LHCN-M2 (cell line): ENCODE data around the gene FAM163A. TPM values are rescaled to one million over a fixed set of nuclear protein-coding genes. Genes with fewer than 3 reads are reported as not detected.
"Not testable (repeated sequence)": the region's sequence is repeated elsewhere in the genome, so short reads cannot be mapped to it uniquely, and the experiment has no call there.

Source experiments
- DNase-seq: peaks from one replicate; pipeline ENCODE4 v3.0.0-alpha.2; 2012; ENCODE audit warnings: low read depth
- total RNA-seq: library from RNA; depleted of rRNA; stranded (reverse); fragments of >200 nt; gene quantifications from 2 replicates; pipeline ENCODE4 v1.2.3, GENCODE V29; 2014

Gene FAM163A
- total RNA-seq, 1 experiment from 2014 or later, result not detected

- no peak for DNase-seq
Observed at GRCh38 chr1:179793281-179793680, 50.2 kb downstream of the FAM163A start.

- no peak for DNase-seq
Observed at GRCh38 chr1:179794146-179794545, 51.1 kb downstream of the FAM163A start.

GRCh38 chr1:179794669-179795068 is 51.6 kb downstream of the FAM163A start:
- no peak for DNase-seq

- no peak for DNase-seq
Observed at GRCh38 chr1:179798213-179798863, 55.2 kb downstream of the FAM163A start.

- DNase-seq, result no peak
Observed at GRCh38 chr1:179798864-179799516, 55.9 kb downstream of the FAM163A start.

GRCh38 chr1:179800481-179800880 is 57.4 kb downstream of the FAM163A start:
- no peak for DNase-seq

GRCh38 chr1:179803104-179803503 is 60.0 kb downstream of the FAM163A start:
- DNase-seq, result no peak

- no peak for DNase-seq
Observed at GRCh38 chr1:179803918-179804317, 60.8 kb downstream of the FAM163A start.

- not testable (repeated sequence) for DNase-seq
Observed at GRCh38 chr1:179804417-179804816, 61.3 kb downstream of the FAM163A start.

- no peak for DNase-seq
Observed at GRCh38 chr1:179805291-179806195, 62.5 kb downstream of the FAM163A start.

GRCh38 chr1:179806333-179806732 is 63.2 kb downstream of the FAM163A start:
- DNase-seq, result no peak

GRCh38 chr1:179807291-179807690 is 64.2 kb downstream of the FAM163A start:
- no peak for DNase-seq

- DNase-seq, result no peak
Observed at GRCh38 chr1:179807691-179808485, 64.8 kb downstream of the FAM163A start.

GRCh38 chr1:179808503-179808902 is 65.4 kb downstream of the FAM163A start:
- DNase-seq, result no peak

- peak; percentile 61 for DNase-seq
Observed at GRCh38 chr1:179809506-179810366, 66.6 kb downstream of the FAM163A start.

GRCh38 chr1:179810367-179810715 is 67.2 kb downstream of the FAM163A start:
- DNase-seq, result no peak

GRCh38 chr1:179812501-179813292 is 69.6 kb downstream of the FAM163A start:
- DNase-seq, result no peak

GRCh38 chr1:179813626-179814545 is 70.8 kb downstream of the FAM163A start:
- DNase-seq, result no peak

GRCh38 chr1:179814546-179814838 is 71.4 kb downstream of the FAM163A start:
- DNase-seq, result no peak
